ENCODE measurements around the gene TMEM235.
"Not testable (repeated sequence)": the region's sequence is repeated elsewhere in the genome, so short reads cannot be mapped to it uniquely, and the experiment has no call there.

The TMEM235 gene

DNA sequence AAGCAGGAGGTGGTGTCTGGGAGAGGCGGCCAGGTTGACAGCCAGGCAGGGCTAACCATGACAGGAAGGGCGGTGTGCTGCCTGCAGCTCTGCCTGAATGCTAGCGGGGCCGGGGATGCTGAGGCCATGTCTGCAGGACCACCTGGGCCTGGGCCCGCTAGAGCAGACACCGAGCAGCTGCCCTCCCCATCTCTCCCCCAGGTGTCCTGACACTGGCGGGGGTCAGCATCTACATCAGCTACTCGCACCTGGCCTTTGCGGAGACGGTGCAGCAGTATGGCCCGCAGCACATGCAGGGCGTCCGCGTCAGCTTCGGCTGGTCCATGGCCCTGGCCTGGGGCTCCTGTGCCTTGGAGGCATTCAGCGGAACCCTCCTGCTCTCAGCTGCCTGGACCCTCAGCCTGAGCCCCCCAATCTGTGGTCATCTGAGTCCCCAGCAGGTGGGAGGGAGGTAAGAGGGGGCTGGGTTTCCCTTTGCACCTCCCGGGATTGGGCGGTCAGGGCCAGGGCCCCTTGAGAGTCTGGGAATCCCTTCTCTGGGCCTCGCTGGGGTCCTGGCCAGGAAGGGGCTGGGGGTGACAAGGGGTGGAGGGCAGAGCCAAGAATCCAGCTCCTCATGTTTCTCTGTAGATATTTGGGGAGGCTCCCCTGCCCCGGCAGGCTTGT lies 7.5 kb downstream of the TMEM235 start:
- DNase-seq (ENCODE audit: low read depth) = no peak

DNA sequence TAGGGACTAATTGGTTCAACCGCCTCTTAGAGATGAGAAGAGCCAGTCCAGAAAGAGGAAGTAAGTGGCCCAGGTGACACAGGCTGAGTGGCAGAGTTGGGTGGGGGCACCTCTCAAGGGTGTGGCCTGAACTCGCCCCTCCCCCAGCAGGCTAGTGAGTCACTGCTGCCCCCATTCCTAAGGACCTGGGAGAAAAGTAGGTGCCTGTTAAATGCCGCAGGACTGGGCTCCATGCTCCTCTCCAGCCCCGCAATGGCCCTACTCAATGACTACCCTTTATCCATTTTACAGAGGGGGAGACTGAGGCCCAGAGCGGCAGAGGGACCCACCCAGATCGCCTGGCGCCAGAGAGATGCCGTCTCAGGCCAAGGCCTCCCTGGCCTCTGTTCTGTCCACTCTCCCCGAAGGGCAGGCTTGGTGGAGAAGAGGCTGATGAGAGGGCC lies 8.1 kb downstream of the TMEM235 start:
- DNase-seq (ENCODE audit: low read depth) = no peak

GRCh38 chr17:78240012-78240655 lies 8.7 kb downstream of the TMEM235 start:
- DNase-seq (ENCODE audit: low read depth) = no peak

DNA sequence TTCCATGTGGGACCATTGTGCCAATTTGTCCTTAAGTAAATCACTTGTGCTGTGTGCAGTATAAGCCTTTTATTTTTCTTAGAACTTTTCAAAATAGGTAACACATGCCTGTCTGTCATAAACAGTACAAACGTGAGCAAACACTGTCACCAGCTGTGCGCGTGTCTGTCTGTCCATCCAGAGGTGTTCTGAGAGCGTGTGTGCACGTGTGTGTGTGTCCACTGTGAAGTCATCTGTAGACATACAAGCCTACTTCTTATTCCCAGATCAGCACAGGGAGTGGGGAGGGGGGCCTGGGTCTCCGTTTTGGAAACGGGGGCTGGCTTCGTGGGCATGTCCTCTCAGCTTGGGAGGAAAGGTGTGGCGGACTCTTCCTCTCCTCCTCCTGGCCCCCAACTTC lies 9.4 kb downstream of the TMEM235 start:
- no peak for DNase-seq (ENCODE audit: low read depth)

DNA sequence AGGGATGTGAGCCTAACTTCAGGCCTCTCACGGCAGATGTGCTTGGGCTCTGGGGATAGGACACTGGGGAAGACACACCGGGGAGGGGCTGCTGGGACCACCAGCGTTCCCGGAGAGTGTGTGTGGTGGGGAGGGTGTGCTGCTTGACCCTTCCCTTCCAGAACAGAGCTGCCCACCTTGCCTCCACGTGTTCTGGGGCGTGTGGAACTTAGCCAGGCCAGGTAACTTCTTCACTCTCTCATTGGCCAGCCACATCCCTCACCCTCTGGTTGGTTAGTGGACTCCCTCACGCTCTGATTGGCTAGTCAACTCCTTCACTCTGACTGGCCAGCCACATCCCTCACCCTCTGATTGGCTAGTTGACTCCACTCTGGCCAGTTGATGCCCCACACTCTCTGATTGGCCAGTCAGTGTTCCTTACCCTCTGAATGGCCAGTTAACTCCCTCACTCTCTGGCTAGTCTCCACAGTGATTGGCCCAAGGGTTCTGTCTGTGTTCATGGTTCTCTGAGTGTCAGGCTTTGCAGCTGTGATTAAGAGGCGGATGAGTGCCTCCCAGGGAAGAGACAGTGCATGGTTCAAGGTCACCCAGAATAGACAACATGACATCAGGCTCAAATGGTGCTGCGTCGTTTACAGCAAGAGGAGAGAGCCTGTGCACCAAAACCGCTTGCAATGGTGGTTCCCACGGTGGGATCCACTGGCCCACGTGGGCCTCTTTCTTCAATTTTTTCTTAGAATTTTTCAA lies 10.0 kb downstream of the TMEM235 start:
- DNase-seq (ENCODE audit: low read depth) = no peak

GRCh38 chr17:78242024-78242742 lies 10.8 kb downstream of the TMEM235 start:
- no peak for DNase-seq (ENCODE audit: low read depth)

DNA sequence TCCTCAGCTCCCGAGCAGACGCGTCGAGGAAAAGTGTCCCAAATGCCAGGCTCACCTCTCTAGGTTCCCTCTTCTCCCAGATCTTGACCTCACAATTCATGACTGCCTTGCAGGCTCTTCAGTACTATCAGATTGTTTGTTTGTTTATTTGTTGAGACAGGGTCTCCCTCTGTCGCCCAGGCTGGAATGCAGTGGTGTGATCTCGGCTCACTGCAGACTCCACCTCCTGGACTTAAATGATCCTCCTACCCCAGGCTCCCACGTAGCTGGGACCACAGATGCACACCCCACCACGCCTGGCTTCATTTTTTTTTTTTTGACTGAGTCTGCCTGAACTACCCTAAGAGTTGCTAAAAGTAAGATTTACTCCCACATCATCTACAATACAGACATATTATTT lies 15.9 kb downstream of the TMEM235 start:
- no peak for DNase-seq (ENCODE audit: low read depth)

DNA sequence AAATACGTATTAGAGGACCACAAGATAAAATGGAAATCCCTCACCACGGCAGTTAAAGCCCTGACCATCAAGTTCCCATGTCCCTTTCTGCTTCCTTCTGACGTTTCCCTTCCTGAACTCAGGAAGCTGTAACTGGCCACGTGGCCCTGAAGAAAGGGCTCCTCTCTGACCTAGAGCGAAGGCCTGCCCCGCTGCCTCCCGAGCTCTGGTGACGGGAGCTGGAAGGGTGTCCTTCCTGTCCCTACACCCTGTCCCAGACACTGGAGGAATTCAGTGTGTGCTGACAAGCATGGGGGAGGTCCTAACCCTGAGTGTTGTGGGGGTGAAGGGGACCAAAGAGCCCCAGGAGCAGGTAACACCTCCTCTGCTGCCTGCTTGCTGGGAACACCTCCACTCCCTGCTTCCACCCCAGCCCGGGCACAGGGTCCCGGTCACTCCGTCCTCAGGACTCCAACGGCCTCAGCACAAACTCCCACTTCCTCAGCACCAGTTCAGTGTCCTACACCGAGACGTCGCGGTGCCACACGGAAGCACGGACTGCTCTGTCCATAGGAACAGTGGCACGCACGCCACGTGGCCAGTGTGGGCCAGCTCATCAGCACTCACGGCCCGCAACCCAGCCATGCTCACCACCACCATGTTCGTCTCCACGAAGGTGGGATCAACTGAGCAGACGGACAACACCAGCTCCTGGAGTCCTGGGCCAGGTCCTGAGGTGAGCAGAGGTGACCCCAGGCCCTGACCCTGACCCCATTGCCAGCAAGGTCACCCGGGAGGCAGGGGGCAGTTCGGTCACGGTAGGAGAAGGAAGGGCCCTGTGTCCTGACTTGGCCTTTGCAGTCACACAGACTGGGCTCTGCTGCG lies 16.9 kb downstream of the TMEM235 start:
- DNase-seq (ENCODE audit: low read depth) = no peak

- no peak for DNase-seq (ENCODE audit: low read depth)
Observed at GRCh38 chr17:78249074-78249817, 17.8 kb downstream of the TMEM235 start.

DNA sequence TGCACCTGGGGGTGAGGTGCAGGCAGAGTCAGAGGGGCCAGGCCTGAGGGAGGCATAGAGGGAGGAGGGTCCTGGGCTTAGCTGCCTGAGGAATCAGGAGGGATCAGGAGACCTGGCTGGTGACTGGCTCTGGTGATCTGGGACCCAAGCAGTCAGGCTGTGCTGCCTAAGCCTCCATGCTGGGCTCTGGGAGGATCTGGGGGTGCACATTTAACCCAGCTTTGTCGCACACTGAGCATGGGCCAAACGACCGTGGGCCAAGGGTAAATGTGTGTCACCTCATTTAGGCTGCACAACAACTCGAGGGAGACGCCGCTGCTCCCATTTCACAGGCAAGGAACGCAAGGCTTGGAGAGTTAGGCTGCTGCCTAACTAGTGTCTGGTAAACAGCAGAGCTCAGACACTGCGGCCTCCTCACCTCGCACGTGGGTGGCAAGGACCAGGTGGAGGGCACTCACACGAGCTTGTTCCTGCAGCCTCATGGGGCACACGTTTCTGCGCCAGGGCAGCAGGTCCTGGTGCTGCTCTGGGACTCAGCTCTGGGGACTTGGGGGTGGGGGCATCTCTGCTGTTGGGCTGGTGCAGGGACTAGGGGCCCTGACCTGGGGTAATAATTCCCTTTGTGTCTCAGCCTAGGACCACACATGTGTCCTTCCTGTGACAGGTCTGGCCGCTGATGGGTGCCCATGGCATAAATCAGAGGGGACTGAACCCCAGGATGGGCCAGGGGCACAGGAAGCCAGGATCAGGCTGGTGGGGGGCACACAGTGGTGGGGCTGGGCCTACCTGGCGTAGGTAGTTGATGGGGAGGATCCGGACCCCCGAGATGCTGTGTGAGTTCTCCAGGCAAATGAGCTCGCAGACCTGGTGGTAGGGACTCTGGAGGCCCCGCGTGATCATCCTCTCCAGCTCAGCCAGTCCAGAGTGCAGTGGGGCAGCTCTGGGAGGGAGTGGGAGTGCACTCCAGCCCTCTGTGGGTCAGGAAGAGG lies 18.7 kb downstream of the TMEM235 start:
- no peak for DNase-seq (ENCODE audit: low read depth)

DNA sequence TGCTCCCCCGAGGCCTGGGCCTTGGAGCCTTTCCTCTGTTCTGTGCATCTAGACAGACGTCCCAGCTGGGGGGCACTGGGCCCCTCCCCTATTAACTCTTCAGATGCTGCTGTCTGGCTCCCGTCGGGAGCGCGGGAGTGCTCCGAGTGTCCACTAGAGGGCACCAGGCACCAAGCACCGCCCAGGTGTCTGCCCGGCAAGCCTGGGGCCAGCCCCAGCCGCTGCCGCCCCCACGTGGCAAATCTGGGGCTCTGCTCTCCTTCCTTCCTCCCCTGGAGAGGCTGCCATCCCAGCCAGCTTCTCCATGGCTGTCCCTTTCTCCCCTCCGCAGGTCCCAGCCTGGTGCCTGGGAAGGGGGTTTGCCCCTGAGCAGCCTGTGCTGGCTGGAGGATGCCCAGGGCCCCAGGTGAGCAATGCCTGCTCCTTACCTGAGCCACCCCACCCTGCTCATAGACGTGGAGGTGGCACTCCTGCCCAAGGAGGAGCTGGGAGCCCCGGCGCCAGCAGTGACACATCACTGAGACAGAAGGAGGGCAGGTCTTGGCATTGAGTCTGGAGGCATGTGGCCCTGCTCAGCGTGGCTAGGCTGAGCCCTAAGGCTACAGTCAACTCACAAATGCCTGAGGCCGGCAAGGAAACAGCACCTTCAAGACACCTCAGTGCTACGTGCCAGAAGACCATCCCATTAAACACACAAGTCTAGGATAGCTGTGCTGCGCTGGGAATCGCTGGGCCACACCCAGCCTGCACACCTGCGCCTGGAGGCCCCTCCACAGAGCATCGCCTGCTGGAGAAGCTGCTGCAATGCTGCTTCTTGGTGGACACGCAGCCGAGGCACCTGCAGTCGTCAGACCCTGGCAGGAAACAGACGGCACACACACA lies 19.7 kb downstream of the TMEM235 start:
- peak; percentile 71 for DNase-seq (ENCODE audit: low read depth)

- no peak for DNase-seq (ENCODE audit: low read depth)
Observed at GRCh38 chr17:78251773-78252103, 20.3 kb downstream of the TMEM235 start.

- DNase-seq (ENCODE audit: low read depth) = peak; percentile 64
Observed at GRCh38 chr17:78252111-78252634, 20.7 kb downstream of the TMEM235 start.

GRCh38 chr17:78252701-78253635 lies 21.5 kb downstream of the TMEM235 start:
- DNase-seq (ENCODE audit: low read depth) = no peak

DNA sequence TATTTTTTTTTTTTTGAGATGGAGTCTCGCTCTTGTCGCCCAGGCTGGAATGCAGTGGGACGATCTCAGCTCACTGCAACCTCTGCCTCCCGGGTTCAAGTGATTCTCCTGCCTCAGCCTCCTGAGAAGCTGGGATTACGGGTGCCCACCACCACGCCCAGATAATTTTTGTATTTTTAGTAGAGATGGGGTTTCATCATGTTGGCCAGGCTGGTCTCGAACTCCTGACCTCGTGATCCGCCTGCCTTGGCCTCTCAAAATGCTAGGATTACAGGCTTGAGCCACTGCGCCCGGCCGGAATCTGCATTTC lies 22.2 kb downstream of the TMEM235 start:
- DNase-seq (ENCODE audit: low read depth) = not testable (repeated sequence)

GRCh38 chr17:78253946-78254672 lies 22.7 kb downstream of the TMEM235 start:
- DNase-seq (ENCODE audit: low read depth) = peak; percentile 66
